ENCODE results near the gene ELF4.

The ELF4 gene

DNA sequence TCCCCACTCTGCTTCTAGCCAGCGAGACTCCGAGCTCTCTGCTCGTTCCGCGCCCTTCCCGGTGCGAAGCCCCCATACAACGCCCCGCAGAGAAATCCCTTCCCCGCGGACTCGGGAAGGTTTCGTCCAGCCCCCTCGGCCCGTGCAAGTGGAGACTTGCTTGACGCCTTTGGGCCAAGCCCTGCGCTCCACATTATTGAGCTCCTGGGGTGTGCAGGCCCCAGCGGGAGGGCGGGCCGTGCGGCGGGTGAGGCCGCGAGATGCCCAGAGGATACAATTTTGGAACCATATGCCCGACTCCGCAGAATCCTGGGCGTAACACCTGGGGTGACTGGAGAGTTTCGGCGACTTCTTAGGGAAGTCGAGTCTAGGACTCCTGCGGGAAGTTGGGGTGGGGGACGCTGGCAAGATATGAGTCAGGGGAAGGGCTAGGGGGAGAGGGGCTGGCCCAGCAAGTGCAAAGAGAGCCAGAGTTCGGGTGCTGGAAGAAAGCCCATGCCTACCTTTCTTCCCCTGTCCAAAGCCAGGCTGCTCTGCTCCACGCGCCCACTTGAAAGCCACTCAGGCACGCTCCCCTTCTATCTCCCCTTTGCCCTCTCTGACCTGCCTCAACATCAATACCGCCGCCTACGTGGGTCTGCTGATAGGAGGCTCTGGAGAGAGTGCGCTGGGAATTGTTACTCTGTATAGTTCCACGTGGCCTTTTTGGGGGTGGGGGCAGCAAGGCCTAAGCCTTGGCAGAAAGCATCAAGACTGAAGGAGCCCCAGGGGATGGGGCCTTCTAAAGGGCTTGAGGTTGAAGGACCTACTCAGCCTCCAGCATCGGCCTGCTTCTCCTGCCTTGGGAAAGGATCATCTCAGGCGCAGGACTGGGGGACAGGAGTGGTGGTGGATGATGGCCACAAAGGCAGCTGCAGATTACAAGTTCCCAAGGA is 1.2 kb upstream of the ELF4 start:
- DNase-seq = no peak

DNA sequence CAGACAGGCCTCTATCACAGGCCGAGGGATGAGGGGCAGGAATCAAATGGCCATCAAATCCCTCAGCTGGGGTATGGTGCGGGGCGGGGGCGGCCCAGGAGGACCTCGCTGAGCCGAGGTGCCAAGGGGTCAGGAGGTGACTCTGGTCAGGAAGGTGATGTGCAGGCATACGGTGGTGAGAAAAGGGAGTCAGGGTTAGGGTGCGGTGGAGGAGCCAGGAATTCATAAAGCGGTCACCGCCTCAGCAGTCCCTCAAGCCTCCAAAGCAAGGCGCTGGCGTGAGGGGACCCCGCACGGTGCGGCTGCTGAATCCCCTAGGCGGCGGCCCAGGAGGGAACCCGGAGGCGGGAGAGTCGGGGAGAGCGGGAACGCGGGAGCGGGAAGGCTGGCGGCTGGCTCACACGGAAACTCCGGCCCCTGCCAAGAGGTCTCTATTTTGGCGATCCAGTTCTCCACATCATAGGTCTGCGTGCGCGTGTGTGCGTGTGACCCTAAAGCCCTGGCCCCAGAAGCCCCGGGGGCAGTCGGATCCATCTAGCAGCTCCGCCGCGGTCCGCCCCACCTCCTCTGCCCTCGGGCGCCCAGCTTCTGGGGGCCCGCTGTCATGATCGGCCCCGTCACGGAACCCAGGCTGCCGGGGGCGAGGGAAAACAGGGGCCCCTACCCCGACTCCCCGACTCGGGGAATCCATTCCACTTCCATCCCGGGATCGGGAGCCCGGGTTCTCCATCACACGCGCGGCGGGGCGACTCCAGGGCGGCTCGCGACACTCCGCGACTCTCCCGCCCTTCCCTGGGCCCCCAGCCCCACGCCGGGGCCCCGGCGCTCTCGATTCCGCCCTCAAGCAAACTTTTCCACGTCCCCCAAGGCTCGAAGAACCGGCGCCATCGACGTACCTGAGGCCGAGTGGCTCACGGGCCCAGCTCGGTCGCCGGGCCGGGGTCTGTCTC is 593 bp downstream of the ELF4 start:
- no peak for DNase-seq

DNA sequence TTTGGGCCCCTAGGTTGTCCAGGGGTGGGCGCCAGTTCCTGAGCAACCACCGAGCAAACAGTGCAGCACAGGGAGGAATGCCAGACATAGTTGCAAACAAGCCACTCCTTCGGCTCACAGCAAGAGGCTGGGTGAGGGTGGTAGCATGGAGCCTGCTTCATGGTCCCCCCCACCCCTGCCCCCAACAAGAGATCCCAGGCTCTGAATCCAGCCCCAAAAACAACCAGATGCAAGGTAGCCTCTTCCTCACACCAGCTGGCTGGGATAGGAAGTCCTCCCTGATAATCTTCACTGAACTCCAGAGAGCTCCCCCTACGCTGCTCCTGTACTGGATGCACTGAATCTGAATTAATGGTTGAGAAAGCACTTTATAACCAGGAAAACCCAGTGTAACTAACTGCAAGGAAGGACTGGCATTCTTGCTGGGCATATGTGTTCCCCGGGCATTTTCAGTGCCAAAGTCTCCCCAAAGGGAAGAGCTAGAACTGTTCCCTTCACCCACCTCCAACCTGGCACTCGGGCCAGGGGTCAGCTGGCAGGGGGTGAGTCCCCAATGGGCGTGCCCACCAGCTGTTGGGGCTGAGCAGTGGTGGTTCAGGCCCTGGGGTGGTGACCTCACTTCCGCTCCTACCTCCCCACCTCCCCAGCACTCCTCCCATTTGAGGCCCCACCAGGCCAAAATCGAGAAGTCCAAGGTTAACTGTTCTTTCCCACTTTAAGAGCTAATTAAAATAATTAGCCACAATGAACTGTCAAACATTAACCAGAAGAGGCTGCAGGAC is 1.5 kb downstream of the ELF4 start:
- DNase-seq = peak; percentile 36

DNA sequence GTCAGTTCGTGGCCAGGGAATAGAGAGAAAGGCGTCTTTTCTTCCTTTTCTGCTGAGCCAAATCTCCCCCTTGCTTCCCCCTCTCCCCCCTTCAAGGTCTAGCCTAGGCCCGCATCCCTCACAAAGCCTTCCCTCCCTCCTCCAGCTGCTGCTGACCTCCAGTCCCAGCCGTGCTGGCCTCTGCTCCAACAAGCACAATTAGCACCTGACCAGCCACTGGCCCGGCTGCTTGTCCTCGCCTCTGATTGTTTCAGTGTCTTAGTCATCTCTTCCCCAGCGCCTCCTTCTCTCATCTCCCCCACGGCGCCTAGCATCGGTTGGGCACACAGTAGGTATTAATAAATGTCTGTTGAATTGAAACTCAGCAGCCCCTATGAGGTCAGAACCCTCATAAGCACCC is 4.2 kb downstream of the ELF4 start:
- DNase-seq = no peak

DNA sequence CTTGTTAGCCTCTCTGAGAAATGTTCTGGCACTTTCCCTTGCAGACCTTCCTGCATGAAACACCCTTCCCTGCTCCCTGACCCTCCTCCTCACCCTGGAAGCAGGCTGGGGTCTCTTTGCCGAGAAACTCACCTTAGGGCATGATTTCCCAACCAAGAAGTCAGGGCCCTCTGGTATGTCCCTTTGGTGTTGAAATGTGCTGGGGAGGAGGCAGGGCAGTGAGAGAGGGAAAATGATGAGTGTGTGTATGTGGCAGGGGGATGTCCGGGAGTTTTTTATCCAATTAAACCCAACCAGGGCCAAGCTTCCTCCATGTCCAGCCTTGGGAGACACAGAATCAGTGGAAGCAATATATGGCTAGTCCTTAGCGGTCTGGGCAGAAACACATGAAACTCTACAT is 5.1 kb downstream of the ELF4 start:
- no peak for DNase-seq

DNA sequence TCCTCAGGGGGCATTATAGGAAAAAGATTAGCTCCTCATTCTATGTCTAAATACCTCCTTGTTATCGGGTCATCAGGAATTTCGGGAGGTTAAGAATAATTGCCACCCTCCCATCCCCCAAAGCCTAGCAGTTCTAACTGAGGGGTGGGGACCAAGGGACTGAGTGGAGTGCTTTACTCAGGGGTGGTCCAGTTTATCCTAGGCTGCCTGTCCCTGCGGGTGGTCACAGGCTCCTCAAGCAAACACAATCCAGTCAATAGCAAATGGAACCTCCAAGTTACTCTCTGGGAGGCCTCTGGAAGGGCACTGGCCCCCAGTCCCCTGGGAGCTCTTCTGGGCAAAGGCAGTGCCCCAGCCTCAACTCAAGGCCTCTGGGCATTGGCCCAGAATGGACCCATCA is 6.7 kb downstream of the ELF4 start:
- DNase-seq = no peak

DNA sequence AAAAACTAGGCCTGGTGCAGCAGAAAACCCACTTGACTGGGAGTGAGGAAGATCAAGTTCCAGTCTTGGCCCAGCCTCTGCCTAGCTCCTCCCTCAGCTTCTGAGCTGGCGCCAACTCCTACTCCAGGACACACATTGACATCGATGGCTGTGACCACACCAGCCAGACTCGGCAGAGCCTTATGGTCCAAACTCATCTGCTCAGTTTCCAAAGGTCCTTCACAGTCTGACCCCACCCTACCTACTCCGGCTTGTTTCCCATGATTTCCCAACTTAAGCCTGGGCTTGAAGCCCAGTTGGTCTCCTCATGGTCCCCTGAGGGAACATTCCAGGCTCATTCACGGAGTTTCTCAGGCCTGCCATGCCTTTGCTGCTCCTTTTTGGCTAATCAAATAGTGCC is 10.1 kb downstream of the ELF4 start:
- DNase-seq = peak; percentile 72

DNA sequence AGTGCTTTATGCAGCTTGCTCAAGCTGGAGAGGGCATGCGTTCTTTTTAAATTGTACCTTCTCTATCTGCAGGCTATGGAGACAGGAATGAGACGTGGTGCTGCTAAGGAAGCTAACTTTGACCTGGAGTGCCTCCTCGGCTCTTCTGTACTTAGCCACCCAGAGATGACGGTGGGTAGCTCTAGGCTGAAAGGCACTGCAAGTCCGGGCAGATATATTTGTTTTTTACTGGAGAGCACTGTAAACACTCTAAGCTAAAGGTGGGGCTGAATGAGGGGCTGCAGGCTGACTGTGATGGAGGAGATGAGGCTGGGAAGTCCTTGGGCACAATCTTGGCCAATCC is 12.1 kb downstream of the ELF4 start:
- DNase-seq = no peak

DNA sequence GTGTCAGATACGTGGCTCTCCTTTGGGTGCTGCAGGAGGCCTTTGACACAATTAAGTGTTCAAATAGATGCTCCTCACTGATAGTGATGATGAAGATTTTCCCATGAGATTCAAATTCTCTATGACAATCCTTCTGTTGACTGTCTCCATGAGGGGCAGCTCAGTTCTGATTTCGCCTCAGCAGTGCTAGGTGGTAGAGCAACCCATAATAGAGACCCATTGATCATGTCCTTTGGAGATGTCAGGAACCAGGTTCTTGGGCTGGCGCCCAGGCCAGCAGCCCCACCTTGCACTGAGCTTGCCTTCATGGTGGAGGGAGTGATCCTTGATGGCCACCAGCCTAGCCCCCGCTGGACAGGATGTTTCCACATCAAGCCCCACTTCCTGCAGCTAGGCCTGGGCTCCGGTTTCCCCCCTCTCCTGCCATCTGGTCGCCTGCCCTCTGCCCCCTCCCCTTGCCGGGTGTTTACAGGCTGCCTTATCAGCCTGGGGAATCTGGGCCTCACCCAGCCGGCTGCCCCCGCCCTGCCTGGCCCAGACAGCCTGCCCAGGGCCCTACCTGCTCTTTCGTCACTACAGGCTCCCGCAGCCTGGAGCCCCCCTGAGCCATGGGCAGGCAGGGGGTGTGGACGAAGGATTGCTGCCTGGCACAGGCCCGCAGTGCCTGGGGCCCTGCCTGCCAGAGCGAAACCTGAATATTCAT is 12.6 kb downstream of the ELF4 start:
- DNase-seq = no peak

DNA sequence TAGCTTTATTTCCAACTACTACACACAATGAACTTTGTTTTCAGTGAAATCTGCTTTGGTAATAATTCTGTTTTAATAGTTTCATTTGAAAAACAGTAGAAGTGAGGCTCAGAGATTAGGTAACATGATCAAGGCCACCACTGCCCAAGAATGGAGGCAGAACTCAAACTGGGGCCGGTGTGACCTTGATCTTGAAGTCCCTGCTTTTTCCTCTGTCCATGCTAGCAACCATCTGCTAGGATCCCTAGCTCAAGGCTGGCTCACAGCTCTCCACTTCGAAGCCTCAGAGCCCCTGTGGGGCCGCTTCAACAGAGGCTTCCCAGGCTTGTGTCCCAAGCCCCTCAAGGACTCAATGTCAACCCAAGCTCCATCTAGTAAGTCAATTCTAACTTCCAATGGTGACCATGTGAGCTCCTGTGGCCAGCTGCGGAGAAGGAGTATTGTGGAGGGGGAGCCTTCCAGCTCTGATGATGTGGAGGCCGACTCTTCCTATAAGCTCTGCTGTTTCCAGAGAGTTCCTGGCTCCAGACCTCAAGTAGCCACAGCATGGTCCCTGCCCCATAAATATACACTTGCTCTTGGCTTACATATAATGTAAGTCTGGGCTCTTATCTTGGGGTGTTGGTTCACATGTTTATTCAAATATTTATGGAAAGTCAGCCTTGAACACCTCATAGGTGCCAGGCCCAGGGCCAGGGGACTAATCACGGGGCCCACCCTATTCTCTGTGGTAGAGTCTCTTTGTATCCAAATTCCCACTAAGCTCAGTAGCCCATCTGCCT is 14.9 kb downstream of the ELF4 start:
- no peak for DNase-seq

DNA sequence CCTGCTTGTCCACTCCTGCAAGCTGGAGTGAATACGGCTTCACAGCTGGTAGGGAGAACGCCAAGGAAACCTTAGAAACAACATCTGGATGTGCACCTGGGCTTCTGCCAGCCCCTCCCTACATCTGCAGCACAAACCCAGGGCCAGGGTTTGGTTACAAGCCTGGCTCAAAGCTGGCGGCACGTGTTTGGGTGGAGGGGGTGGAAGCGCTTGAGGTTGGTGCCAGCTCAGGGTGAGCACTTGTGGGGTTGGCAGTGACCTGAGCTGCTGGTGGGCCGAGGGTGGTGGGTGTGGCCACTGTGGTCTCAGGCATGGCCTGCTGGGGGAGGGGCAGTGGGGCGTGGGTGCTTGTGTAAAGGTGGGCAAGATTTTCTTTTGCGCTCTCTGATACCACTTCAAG is 15.6 kb downstream of the ELF4 start:
- DNase-seq = no peak

DNA sequence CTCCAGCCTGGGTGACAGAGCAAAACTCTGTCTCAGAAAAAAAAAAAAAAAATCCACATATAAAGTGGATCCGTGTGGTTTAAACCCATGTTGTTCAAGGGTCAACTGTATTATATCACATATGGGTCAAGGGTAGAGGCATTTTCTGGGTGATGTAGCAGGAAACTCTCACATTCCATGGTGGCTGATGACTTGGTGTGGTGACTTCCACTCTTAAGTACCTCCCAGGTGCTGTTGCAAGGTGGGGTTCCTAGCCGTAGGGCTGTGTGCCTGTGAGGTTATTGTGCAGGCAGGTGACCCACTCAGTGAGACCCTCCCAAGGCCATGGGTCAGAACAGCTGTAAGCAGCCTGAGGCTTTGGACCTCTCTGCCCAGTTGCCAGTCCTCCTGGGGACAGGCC is 17.0 kb downstream of the ELF4 start:
- DNase-seq = no peak

DNA sequence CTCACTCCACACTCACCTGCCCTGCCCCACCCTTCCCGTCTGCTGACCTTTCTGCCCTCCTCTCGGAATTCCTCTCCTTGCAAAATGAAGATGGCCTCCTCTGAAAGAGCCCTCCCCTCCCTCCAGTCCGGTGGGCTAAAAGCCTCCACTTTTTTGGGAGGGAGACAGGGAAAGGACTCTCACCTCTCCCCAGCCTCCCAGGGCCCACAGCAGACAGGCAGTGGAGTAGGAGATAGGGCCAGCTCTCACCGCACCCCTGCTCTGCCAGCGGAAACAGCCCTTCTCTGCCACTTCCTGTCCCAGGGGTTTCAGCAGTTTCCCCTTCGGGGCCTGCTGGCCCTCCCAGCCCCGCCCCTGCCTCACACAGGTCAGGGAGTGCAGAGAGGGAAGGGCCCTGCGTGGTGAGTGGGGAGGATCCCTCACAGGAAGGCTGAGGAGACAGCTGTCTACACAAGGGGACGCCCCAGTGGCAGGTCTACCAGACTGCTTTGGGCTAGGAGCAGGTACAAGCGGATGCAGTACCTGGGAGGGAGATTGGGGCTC is 18.2 kb downstream of the ELF4 start:
- DNase-seq = no peak

DNA sequence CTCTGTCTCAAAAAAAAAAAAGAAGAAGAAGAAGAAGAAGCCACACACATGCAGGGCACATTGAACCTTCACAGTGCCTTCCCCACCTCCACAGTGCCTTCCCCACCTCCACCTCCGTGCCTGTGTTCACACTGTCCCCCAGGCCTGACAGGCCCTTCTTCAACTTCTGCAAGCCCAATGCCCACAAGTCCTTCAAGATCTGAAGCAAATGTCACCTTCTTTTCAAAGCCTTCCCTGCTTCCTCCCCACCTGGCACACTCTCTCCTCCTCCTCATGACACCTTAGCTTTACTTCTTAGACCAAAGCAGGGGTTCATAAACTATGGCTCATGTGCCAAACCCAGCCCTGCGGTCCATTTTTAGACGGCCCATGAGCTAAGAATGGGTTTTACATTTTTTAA is 19.9 kb downstream of the ELF4 start:
- DNase-seq = no peak

DNA sequence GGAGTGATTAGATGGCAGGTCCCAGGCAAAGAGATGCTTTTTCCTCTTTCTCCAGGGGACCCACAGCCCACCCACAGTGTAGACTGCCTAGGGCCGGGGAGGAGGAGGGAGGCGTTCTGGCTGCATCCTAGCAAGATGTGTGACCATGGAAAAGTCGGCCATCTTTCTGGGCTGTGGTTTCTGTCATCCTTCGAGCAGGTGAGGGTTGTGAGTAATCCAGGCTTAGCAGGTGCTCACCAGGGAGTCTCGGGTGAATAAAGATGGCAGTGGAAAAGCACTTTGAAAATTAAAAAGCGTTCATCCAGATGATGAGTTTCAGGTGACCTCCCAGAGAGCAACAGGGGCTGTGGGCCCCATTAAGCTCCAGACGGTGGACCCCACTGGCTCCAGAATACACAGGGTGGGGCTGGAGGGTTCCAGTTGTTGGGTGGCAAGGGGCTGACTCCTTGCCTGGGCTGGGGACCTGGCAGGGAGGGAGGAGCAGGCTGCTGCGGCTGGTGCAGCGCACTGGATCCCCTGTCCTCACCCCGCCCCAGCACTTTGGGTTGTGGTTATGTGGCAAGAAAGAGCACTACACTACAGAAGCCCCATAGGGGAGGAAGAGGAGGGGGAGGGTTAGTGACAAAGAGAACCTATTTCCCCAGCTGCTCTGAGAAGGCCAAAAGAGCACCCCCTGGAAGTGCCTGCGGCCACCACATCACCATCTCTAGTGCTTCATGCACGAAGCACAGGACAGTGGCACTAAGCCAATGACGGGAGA is 23.7 kb downstream of the ELF4 start:
- DNase-seq = no peak

DNA sequence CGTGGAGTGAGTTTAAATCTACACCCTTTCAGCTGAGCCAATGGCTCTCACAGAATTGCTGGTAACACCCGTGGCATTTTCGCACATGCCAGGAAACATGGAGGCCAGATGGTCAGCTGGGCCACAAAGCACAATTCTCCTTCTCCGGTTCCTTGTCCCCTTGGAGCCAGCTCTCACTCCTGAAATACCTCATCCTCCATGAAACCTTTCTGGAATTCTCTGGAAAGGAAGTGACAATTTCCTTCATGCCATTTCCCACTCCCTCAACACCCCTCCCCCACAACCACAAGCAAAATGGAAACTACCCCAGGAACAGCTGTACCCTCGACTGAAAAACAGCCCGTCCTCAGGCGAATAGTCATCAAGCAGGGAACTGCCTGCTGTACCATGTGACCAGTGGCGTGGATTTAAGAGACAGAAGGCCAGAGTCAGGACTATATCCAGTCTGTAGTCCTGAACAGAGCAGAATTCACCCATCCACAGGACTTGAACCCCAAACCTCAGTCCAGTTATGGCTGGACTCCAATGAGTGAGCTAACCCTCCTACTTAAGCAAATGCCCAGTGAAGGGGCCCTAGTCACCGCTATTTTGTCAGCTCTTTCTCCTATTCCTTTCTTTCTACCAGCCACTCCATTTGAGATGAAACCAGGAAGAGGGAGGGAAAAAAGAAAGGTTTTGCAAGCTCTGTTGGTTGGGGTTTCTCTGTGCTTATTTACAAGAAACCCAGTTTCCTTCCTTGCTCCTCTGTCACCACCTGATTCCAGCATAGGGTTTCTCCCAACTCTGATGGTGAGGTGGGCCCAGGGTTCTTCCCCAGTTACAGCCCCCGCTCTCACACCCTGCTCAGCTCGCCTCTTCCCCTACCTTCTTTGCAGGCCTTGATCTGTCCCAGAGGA is 24.5 kb downstream of the ELF4 start:
- peak; percentile 43 for DNase-seq

DNA sequence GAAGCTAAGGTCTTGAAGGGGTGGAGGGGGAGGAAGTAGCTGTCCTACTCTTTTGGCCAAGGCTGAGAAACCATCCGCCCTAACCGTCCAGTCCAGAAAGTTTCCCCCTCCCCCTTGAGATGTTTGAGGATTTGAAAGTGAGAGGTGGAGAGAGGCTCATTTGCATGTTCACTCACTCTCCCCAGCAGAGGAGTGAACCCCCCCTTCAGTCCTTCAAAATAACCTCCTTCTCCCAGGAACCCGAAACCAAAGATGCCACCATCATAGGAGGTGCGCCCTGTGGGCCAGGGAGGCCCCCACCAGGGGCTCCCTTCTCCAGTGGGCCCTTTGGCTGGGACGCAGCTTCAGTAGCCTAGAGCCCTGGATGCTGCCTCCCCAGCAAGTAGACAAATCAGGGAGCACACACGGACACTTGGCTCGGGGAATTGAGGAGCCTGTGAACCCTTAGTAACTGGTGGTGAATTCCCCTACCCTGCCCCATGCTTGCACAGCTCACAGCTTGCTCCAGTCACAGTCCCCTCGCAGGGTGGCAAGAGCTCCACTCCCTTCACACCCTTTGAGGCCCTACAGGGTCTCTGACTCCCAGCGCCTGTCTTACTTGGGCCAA is 25.6 kb downstream of the ELF4 start:
- no peak for DNase-seq

DNA sequence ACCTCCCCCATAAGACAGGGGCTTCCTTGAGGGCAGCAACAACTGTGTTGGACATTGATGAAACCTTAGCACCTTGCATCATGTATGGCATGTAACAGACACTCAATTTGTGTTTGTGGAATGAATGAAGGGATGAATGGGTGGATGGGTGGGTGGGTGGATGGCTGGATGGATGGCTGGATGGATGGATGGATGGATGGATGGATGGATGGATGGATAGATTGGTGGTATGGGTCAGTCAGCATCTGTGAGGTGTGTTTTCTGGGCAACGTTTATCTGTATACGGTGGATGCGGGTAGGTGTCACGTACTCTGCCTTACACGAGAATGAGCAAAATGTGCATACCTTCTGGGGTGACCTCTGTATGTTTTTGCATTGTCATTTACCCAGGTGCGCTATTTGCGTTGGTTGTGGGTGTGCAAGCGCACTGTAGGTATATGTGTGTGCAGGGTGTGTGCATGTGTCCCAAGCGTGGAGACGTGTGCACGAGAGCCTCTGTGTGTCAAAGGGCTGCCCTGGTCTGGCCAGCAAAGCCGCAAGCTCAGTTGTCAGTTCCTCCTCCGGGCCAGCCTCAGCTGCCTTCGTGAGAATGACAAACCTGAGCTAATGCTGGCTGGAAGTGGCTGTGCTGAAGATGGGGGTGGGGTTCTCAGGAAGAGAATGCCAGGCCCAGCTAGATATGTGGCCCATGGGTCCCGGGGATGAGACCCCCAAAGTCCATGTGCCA is 26.5 kb downstream of the ELF4 start:
- DNase-seq = no peak

Measured in fibroblast of skin of right quadriceps (primary cell).